ENCODE results near the gene CRB1. TPM values are rescaled to one million over a fixed set of nuclear protein-coding genes. Genes with fewer than 3 reads are reported as not detected.
A peak's percentile ranks its signal among the peaks of the same experiment; 100 is the strongest.

CRB1 gene
- total RNA-seq, 1 experiment from 2014 or later = not detected

- H3K36me3 ChIP-seq (ENCODE audit: control insufficient read depth, insufficient read depth, low read length) = no peaks in the 10 kb centered on the region
- POLR2A ChIA-PET = no interaction called here
- peak; percentile 79 for ATAC-seq
- intact Hi-C loops (cut with micrococcal nuclease; ENCODE audit: unreplicated experiment) (loop anchor here (1.0 kb wide), 1 partner anchor 177 kb away; no protein-coding TSS in a partner anchor), in situ Hi-C loops (cut with HindIII; ENCODE audit: low pct_unique_long_range_greater_than_20kb, low sequenced_read_pairs) (no loop called here)
- peak; percentile 25 for DNase-seq (ENCODE audit: low read depth, low spot score)
- H3K9me3 ChIP-seq (ENCODE audit: control insufficient read depth, insufficient read depth, low read depth, low read length) = no peaks in the 10 kb centered on the region
- no peaks in the 10 kb centered on the region for H3K4me1 ChIP-seq (ENCODE audit: control insufficient read depth, insufficient read depth, low read length)
- BruUV-seq (replicated peaks) = no TSS peak
- H3K27me3 ChIP-seq (ENCODE audit: control insufficient read depth, insufficient read depth, low read length) = no peaks in the 10 kb centered on the region
- no peak overlapping the region for H3K4me3 ChIP-seq (ENCODE audit: low read depth in 2 of 2, low read length in 2 of 2)
- H3K27ac ChIP-seq (ENCODE audit: low read length) = no peak overlapping the region
- TF ChIP-seq POLR2AphosphoS5 (IDR thresholded peaks at IDR 0.05; ENCODE audit: low read depth, low read length) (no peak), CTCF (IDR thresholded peaks at IDR 0.05) (peak; percentile 80)
- CTCF ChIA-PET = interaction anchor here (0.7 to 0.8 kb wide), 2 partner anchors 12 to 115 kb away, joined by 3 read pairs; no protein-coding TSS in a partner anchor
These were observed 88.9 kb downstream of the CRB1 start for GRCh38 chr1:197356723-197357533.

- ATAC-seq = no peak
- Histone ChIP-seq H3K4me3 (ENCODE audit: low read depth in 2 of 2, low read length in 2 of 2) (no peak overlapping the region), H3K9me3 (ENCODE audit: control insufficient read depth, insufficient read depth, low read depth, low read length) (no peaks in the 10 kb centered on the region), H3K27me3 (ENCODE audit: control insufficient read depth, insufficient read depth, low read length) (no peaks in the 10 kb centered on the region), H3K27ac (ENCODE audit: low read length) (no peak overlapping the region), H3K36me3 (ENCODE audit: control insufficient read depth, insufficient read depth, low read length) (no peaks in the 10 kb centered on the region), H3K4me1 (ENCODE audit: control insufficient read depth, insufficient read depth, low read length) (no peaks in the 10 kb centered on the region)
- in situ Hi-C loops (cut with HindIII; ENCODE audit: low pct_unique_long_range_greater_than_20kb, low sequenced_read_pairs) (no loop called here), intact Hi-C loops (cut with micrococcal nuclease; ENCODE audit: unreplicated experiment) (no loop called here)
- no peak for DNase-seq (ENCODE audit: low read depth, low spot score)
- ChIA-PET CTCF (no interaction called here), POLR2A (no interaction called here)
- TF ChIP-seq SIN3A (IDR thresholded peaks at IDR 0.05; ENCODE audit: borderline replicate concordance, insufficient read depth, low read depth, low read length) (no peak), CTCF (IDR thresholded peaks at IDR 0.05) (no peak), POLR2AphosphoS5 (IDR thresholded peaks at IDR 0.05; ENCODE audit: low read depth, low read length) (no peak), TCF7L2 (IDR thresholded peaks at IDR 0.05; ENCODE audit: low read depth, low read length) (no peak), REST (IDR thresholded peaks at IDR 0.05; ENCODE audit: insufficient read depth in 1 of 2, low read depth in 2 of 2, low read length in 1 of 2) (no peak)
- BruUV-seq (replicated peaks) = no TSS peak
These were observed 90.9 kb downstream of the CRB1 start for GRCh38 chr1:197358959-197359358.

Data from Panc1 (cell line).